ENCODE data around the gene ZFHX3.

Gene ZFHX3

DNA sequence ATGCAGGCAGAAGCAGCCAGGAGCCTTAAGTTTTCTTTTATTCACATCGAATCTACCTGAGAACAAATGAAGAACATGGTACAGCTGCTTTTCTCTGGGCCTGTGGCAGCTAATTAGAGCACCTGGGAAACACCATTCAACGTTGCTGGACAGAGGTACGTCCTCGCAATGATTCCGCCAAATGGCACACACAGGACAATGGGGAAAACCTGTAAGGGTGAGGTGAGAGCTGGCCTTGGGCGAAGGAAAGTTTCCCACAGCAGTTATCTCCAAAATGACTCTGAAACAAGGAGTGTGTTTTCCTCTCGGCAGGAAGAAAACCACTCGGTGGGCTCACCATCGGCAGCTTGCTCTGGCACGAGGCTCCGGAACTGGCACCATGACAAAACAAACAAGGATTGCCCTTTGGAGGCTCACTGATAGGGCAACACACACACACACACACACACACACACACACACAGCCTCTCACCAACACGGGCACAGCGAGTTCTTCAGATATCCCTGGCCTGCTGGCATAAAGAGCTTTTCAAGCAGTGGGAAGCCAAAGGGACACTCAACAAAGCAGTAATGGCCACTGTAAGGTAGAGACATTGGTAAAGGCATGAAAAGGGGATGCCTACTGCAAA, 73.7 kb downstream of the ZFHX3 start:
- Histone ChIP-seq H3K36me3 (no peaks in the 10 kb centered on the region), H3K27ac (no peak overlapping the region), H3K27me3 (no peaks in the 10 kb centered on the region), H3K9me3 (no peaks in the 10 kb centered on the region), H3K4me1 (ENCODE audit: control insufficient read depth in 1 of 2, insufficient read depth in 1 of 2, low read depth in 1 of 2, low read length in 1 of 2) (peaks cover 9 to 11% of the 10 kb centered on the region in 2 experiments), H3K4me3 (ENCODE audit: low read depth in 1 of 2, low read length in 1 of 2) (no peak overlapping the region)
- TF ChIP-seq, protein P1, sequence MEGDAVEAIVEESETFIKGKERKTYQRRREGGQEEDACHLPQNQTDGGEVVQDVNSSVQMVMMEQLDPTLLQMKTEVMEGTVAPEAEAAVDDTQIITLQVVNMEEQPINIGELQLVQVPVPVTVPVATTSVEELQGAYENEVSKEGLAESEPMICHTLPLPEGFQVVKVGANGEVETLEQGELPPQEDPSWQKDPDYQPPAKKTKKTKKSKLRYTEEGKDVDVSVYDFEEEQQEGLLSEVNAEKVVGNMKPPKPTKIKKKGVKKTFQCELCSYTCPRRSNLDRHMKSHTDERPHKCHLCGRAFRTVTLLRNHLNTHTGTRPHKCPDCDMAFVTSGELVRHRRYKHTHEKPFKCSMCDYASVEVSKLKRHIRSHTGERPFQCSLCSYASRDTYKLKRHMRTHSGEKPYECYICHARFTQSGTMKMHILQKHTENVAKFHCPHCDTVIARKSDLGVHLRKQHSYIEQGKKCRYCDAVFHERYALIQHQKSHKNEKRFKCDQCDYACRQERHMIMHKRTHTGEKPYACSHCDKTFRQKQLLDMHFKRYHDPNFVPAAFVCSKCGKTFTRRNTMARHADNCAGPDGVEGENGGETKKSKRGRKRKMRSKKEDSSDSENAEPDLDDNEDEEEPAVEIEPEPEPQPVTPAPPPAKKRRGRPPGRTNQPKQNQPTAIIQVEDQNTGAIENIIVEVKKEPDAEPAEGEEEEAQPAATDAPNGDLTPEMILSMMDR (IDR thresholded peaks at IDR 0.05), result no peak

DNA sequence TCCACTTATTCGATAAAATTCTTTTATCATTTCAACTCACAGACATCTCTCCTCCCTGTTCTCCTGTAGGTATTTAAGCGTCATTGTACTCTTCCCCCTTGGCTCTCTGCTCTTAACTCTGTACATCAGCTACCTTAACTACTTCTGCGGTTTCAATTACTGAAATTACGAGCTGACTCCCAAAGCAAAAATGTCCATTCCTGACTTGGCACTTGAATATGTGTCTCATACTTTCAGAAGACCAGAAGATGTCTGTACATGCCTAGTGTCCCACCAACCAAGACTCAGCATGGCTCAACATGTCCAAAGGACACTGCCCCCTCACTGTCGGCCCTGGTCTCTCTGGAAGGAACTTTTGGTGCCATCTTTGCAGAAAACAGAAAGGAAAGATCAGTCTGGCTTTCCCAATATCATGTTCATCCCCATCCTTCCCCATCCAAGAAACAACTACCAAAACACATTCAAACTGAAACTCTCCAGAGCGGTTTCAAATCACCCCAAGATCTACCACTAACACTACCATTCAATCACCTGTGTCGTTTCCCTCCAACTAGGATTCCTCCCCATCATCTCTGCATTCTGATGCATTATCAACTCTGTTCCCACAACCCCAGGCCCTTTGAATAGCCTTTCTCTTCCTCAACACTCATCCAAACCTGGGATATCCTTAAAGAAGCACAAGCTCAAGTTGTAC, 74.9 kb downstream of the ZFHX3 start:
- Histone ChIP-seq H3K36me3 (no peaks in the 10 kb centered on the region), H3K9me3 (no peaks in the 10 kb centered on the region), H3K27me3 (no peaks in the 10 kb centered on the region), H3K4me1 (ENCODE audit: control insufficient read depth in 1 of 2, insufficient read depth in 1 of 2, low read depth in 1 of 2, low read length in 1 of 2) (peaks cover 9 to 11% of the 10 kb centered on the region in 2 experiments), H3K27ac (no peak overlapping the region), H3K4me3 (ENCODE audit: low read depth in 1 of 2, low read length in 1 of 2) (no peak overlapping the region)
- TF ChIP-seq, protein P1 (IDR thresholded peaks at IDR 0.05), result no peak

DNA sequence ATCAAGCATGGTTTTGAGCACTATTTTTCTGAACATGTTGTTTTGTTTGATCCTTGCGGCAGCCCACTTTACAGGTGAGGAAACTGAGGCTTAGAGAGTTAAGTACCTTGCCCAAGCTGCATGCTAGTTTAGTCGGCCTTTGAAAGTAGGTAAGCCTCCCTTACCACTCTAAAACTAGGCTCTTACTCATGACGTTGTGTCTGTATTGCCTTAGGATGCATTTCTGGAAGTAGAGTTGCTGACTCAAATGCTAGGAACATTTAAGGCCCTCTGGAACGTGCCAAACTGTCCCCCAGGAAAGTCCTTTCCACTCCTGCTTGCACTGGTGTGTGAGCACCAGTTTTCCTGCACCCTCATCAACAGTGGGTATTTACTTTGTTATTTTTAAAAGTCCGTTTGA, 76.6 kb downstream of the ZFHX3 start:
- H3K27ac ChIP-seq, result no peak overlapping the region
- no peaks in the 10 kb centered on the region for H3K9me3 ChIP-seq
- TF ChIP-seq, protein P1 (IDR thresholded peaks at IDR 0.05), result no peak
- H3K27me3 ChIP-seq, result no peaks in the 10 kb centered on the region
- peaks cover 0 to 1% of the 10 kb centered on the region in 2 experiments for H3K4me1 ChIP-seq (ENCODE audit: control insufficient read depth in 1 of 2, insufficient read depth in 1 of 2, low read depth in 1 of 2, low read length in 1 of 2)
- no peak overlapping the region for H3K4me3 ChIP-seq (ENCODE audit: low read depth in 1 of 2, low read length in 1 of 2)
- H3K36me3 ChIP-seq, result no peaks in the 10 kb centered on the region

DNA sequence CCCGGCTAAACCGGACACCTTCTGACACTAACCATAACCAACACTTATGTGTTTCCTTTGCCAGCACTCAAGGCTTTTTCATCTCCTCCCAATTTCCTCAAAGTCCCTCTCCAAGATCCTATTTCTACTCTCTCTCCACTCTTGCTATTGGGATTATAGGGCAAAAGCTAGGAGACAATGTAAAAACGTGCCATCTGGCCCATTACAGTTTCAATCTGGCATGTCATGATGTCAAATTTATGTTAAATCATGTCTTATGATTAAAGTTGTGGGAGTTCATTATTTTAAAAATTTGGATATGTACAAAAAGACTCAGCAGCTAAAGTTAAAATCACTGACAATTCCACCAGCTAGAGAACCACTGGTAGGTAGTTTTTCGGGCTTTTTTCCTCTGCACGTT, 77.3 kb downstream of the ZFHX3 start:
- Histone ChIP-seq H3K27me3 (no peaks in the 10 kb centered on the region), H3K4me1 (ENCODE audit: control insufficient read depth in 1 of 2, insufficient read depth in 1 of 2, low read depth in 1 of 2, low read length in 1 of 2) (no peaks in the 10 kb centered on the region), H3K4me3 (ENCODE audit: low read depth in 1 of 2, low read length in 1 of 2) (no peak overlapping the region), H3K36me3 (no peaks in the 10 kb centered on the region), H3K27ac (no peak overlapping the region), H3K9me3 (no peaks in the 10 kb centered on the region)
- TF ChIP-seq, protein P1 (IDR thresholded peaks at IDR 0.05), result no peak

DNA sequence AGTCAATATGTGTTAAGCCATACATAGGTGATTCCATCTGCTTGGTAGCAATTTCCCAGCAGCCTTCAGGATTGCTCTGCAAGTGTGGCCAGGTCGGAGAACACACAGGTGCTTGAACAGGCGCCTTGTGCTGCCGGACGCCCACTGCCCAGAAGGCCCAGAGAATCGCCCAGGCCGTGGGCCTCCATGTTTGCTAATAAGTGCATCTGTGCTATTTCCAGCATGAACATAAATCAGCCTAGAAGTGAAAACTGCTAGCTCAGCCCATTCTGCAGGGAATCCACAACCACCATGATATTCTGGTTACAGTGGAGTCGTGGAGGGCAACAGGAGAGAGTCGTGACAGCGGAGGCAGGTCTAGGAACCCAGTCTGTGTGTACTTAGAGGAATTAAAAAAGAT, 78.1 kb downstream of the ZFHX3 start:
- Histone ChIP-seq H3K36me3 (no peaks in the 10 kb centered on the region), H3K9me3 (no peaks in the 10 kb centered on the region), H3K27ac (no peak overlapping the region), H3K4me1 (ENCODE audit: control insufficient read depth in 1 of 2, insufficient read depth in 1 of 2, low read depth in 1 of 2, low read length in 1 of 2) (no peaks in the 10 kb centered on the region), H3K4me3 (ENCODE audit: low read depth in 1 of 2, low read length in 1 of 2) (no peak overlapping the region), H3K27me3 (no peaks in the 10 kb centered on the region)
- TF ChIP-seq, protein P1 (IDR thresholded peaks at IDR 0.05), result no peak
